ENCODE results near the gene ARID3A. TPM values are rescaled to one million over a fixed set of nuclear protein-coding genes. Genes with fewer than 3 reads are reported as not detected.

The ARID3A gene
- total and polyA plus RNA-seq, 2 of the 4 experiments (the other 2 are of a cell fraction) = 16.0 to 23.1 TPM

- Histone ChIP-seq H3K27me3 (ENCODE audit: control insufficient read depth, insufficient read depth, low read length) (no peaks in the 10 kb centered on the region), H2AK9ac (replicated peaks; ENCODE audit: low read depth, low read length, poor library complexity) (peak overlapping the region; percentile 55), H3K27ac (ENCODE audit: insufficient read depth, low read length) (no peak overlapping the region), H4K8ac (ENCODE audit: low read depth in 2 of 2, low read length in 2 of 2) (peak overlapping the region in 1 of 2 experiments; percentile 85; a peak in 1 of 4 replicates), H3K4me3 (ENCODE audit: insufficient read depth, low read depth, low read length) (no peak overlapping the region), H2BK120ac (ENCODE audit: low read depth, low read length) (no peak overlapping the region), H3K4me2 (ENCODE audit: low read depth, low read length) (no peak overlapping the region), H3K79me1 (ENCODE audit: low read depth in 1 of 2, low read length in 2 of 2) (peaks cover 37 to 74% of the 10 kb centered on the region in 2 experiments), H3K4ac (ENCODE audit: low read depth, low read length) (no peak overlapping the region), H4K91ac (ENCODE audit: insufficient read depth, low read depth, low read length) (no peak overlapping the region; the same call in 1 of the 2 replicates), H3K9ac (ENCODE audit: low read depth, low read length) (no peak overlapping the region), H2BK5ac (ENCODE audit: low read depth, low read length, poor library complexity, severe bottlenecking) (no peak overlapping the region), H3K18ac (ENCODE audit: low read depth, low read length) (no peak overlapping the region), H3K14ac (replicated peaks; ENCODE audit: low read depth, low read length) (no peak overlapping the region), H2AFZ (replicated peaks; ENCODE audit: low read length, poor library complexity) (peak overlapping the region; percentile 23), H4K5ac (ENCODE audit: low read depth, low read length) (no peak overlapping the region), H3K23ac (ENCODE audit: low read depth, low read length) (no peak overlapping the region), H3K9me1 (ENCODE audit: insufficient read depth, low read length) (peaks cover 8% of the 10 kb centered on the region), H2BK15ac (ENCODE audit: low read depth, low read length) (no peak overlapping the region), H4K20me1 (ENCODE audit: insufficient read depth, low read length) (peaks cover 40% of the 10 kb centered on the region), H2BK20ac (ENCODE audit: low read depth, low read length) (no peak overlapping the region), H3K56ac (ENCODE audit: extremely low read depth, insufficient read depth, low read length) (no peak overlapping the region), H3K9me3 (ENCODE audit: control insufficient read depth, insufficient read depth, low read length) (no peaks in the 10 kb centered on the region), H2AK5ac (ENCODE audit: low read depth, low read length) (peak overlapping the region; percentile 37), H3K4me1 (ENCODE audit: control insufficient read depth, insufficient read depth, low read length) (peaks cover 39% of the 10 kb centered on the region), H3K36me3 (ENCODE audit: control insufficient read depth, insufficient read depth, low read length) (peaks cover 9% of the 10 kb centered on the region; the same call in 1 of the 2 replicates)
- BruUV-seq (replicated peaks) = no TSS peak
- no peak for DNase-seq
- TF ChIP-seq RFX5 (IDR thresholded peaks at IDR 0.05; ENCODE audit: low read depth, low read length) (no peak), ELK1 (IDR thresholded peaks at IDR 0.05; ENCODE audit: borderline replicate concordance, low read depth, low read length) (no peak), FOS (IDR thresholded peaks at IDR 0.05; ENCODE audit: low read depth, low read length) (no peak), MXI1 (IDR thresholded peaks at IDR 0.05; ENCODE audit: borderline replicate concordance, low read depth, low read length) (no peak), NFE2L2 (IDR thresholded peaks at IDR 0.05; ENCODE audit: low read depth, low read length) (no peak), MAZ (IDR thresholded peaks at IDR 0.05; ENCODE audit: borderline replicate concordance, low read depth, low read length) (no peak), POLR2A (IDR thresholded peaks at IDR 0.05; ENCODE audit: low read depth, low read length) (no peak), SMC3 (IDR thresholded peaks at IDR 0.05; ENCODE audit: low read depth, low read length) (no peak), CEBPB (IDR thresholded peaks at IDR 0.05; ENCODE audit: low read depth, low read length) (no peak), RCOR1 (IDR thresholded peaks at IDR 0.05; ENCODE audit: insufficient replicate concordance, low read length) (no peak), RAD21 (IDR thresholded peaks at IDR 0.05; ENCODE audit: low read length) (no peak), CHD1 (IDR thresholded peaks at IDR 0.05; ENCODE audit: low read depth, low read length) (no peak), CTCF (conservative IDR thresholded peaks at IDR 0.05; ENCODE audit: low read depth, low read length) (no peak), MAFK (IDR thresholded peaks at IDR 0.05; ENCODE audit: low read depth, low read length) (no peak), BHLHE40 (IDR thresholded peaks at IDR 0.05; ENCODE audit: low read depth, low read length) (no peak), USF2 (IDR thresholded peaks at IDR 0.05; ENCODE audit: low read depth, low read length) (no peak)
- intact Hi-C loops (cut with micrococcal nuclease) (no loop called here), in situ Hi-C loops (cut with MboI; ENCODE audit: low sequenced_read_pairs) (no loop called here), dilution Hi-C loops (cut with HindIII; ENCODE audit: low sequenced_read_pairs, unreplicated experiment) (no loop called here)
- CTCF ChIA-PET = no interaction called here
- WGBS, 2 experiments (ENCODE audit: extremely low coverage in 2 of 2, insufficient read length in 1 of 2) = 73% methylated on average over 5 of the region's 14 CpGs; no CpG with 5 or more reads in 1 of the 2 experiments
- POLR2A ChIA-PET (ENCODE audit: unreplicated experiment) = no interaction called here
- no peak for ATAC-seq (ENCODE audit: low read depth)
Measured at GRCh38 chr19:954272-954671, 28.4 kb downstream of the ARID3A start.

Data from IMR-90 (cell line).